Ectodermal cell (in vitro differentiated cells): Measurements from ENCODE around the gene ATP5F1E.
A peak's percentile ranks its signal among the peaks of the same experiment; 100 is the strongest.

Source experiments
- H3K27ac ChIP-seq: 2 replicates; pipeline ENCODE4 v1.7.0; 2013; ENCODE audit warnings: mild to moderate bottlenecking, low read depth, low read length; ENCODE audit not compliant: insufficient read depth, poor library complexity, severe bottlenecking
- H3K27me3 ChIP-seq: 2 replicates; pipeline ENCODE4 v1.7.0; 2013; ENCODE audit warnings: mild to moderate bottlenecking, low read length; ENCODE audit not compliant: insufficient read depth, control insufficient read depth, poor library complexity, severe bottlenecking
- H3K36me3 ChIP-seq: one replicate; pipeline ENCODE4 v1.7.0; 2013; ENCODE audit warnings: low read length; ENCODE audit not compliant: control insufficient read depth, insufficient read depth
- H3K4me1 ChIP-seq: one replicate; pipeline ENCODE4 v1.7.0; 2013; ENCODE audit warnings: low read length; ENCODE audit not compliant: control insufficient read depth, insufficient read depth
- H3K4me3 ChIP-seq: 2 replicates; pipeline ENCODE4 v1.7.0; 2013; ENCODE audit warnings: low read depth, low read length, control low read depth; ENCODE audit not compliant: insufficient read depth
- H3K9me3 ChIP-seq: 2 replicates; pipeline ENCODE4 v1.7.0; 2013; ENCODE audit warnings: mild to moderate bottlenecking, low read length, moderate library complexity; ENCODE audit not compliant: control insufficient read depth
- WGBS, 2 experiments: methylation state at CpG; one replicate each; pipeline ENCODE4 v1.1.7; 2013; ENCODE audit warnings: missing lambda C conversion rate in 2 of 2; 5-methylcytosine and 5-hydroxymethylcytosine counted together

The ATP5F1E gene

DNA sequence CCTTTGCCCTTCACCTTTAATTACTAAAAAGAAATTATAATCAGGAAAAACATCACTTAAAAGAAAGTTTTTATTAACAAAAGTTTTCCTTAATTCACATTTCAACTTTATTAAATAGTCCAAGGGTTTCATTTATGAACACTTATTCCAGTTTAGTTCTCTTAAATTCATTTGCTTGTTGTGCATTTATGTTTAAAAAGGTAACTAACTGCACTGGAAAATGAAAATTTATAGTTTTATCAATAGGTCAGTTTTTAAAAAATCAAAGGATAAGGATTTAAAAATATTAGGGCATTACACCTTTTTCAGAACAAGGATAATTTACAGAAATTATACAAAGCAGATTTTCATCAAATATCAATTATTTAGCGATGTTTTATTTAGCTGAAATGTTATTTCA lies 958 bp upstream of the ATP5F1E start:
- Histone ChIP-seq H3K27ac (no peak overlapping the region), H3K27me3 (no peaks in the 10 kb centered on the region), H3K36me3 (peaks cover 37% of the 10 kb centered on the region), H3K9me3 (no peaks in the 10 kb centered on the region), H3K4me1 (peaks cover 7% of the 10 kb centered on the region), H3K4me3 (no peak overlapping the region)
- no CpG with 5 or more reads among the region's 1 CpG for whole genome bisulfite sequencing, 2 experiments

DNA sequence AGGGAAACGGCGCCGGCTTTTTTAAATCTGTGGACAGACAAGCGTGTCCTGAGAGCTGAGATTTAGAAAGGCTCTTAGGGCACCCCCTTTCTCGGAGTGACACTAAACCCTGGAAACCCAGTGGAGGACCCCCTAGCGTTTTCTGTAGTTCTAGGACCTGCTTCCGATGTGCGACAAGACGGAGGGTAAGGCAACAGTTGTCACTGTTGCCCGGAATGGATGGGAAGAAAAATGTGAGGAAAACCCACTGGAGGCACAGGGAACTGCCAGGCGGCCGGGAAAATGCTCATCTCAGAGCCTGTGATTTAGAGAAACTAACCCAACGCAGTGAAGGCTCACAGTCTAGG lies 551 bp upstream of the ATP5F1E start:
- Histone ChIP-seq H3K36me3 (peaks cover 33% of the 10 kb centered on the region), H3K27ac (peak overlapping the region; percentile 79), H3K27me3 (no peaks in the 10 kb centered on the region), H3K4me1 (peaks cover 7% of the 10 kb centered on the region), H3K4me3 (peak overlapping the region; percentile 98), H3K9me3 (no peaks in the 10 kb centered on the region)
- WGBS, 2 experiments, result 5 to 9% methylated on average over 13 of the region's 13 CpGs

GRCh38 chr20:59031564-59032022 lies 542 bp downstream of the ATP5F1E start:
- peak overlapping the region; percentile 98 for H3K4me3 ChIP-seq
- H3K27ac ChIP-seq, result no peak overlapping the region
- WGBS, 2 experiments, result 25 to 32% methylated on average over 13 of the region's 13 CpGs
- H3K27me3 ChIP-seq, result no peaks in the 10 kb centered on the region
- H3K9me3 ChIP-seq, result no peaks in the 10 kb centered on the region
- H3K36me3 ChIP-seq, result peaks cover 29% of the 10 kb centered on the region
- H3K4me1 ChIP-seq, result peaks cover 7% of the 10 kb centered on the region

- Histone ChIP-seq H3K27ac (no peak overlapping the region), H3K4me1 (peaks cover 7% of the 10 kb centered on the region), H3K36me3 (peaks cover 25% of the 10 kb centered on the region), H3K27me3 (no peaks in the 10 kb centered on the region), H3K4me3 (peak overlapping the region; percentile 98), H3K9me3 (no peaks in the 10 kb centered on the region)
- WGBS, 2 experiments, result 80 to 82% methylated on average over 7 of the region's 7 CpGs
Measured at GRCh38 chr20:59030911-59031563, 1.1 kb downstream of the ATP5F1E start.

- 72 to 74% methylated on average over 2 of the region's 2 CpGs for WGBS, 2 experiments
- Histone ChIP-seq H3K27ac (no peak overlapping the region), H3K9me3 (no peaks in the 10 kb centered on the region), H3K4me1 (peaks cover 7% of the 10 kb centered on the region), H3K4me3 (no peak overlapping the region), H3K27me3 (no peaks in the 10 kb centered on the region), H3K36me3 (peaks cover 40% of the 10 kb centered on the region)
Measured at GRCh38 chr20:59028812-59029211, 3.3 kb downstream of the ATP5F1E start.

GRCh38 chr20:59027741-59028320 lies 4.3 kb downstream of the ATP5F1E start:
- H3K36me3 ChIP-seq, result peaks cover 42% of the 10 kb centered on the region
- H3K27me3 ChIP-seq, result no peaks in the 10 kb centered on the region
- H3K27ac ChIP-seq, result no peak overlapping the region
- H3K9me3 ChIP-seq, result no peaks in the 10 kb centered on the region
- H3K4me1 ChIP-seq, result peaks cover 7% of the 10 kb centered on the region
- no peak overlapping the region for H3K4me3 ChIP-seq
- 82 to 84% methylated on average over 8 of the region's 8 CpGs for WGBS, 2 experiments

- peaks cover 7% of the 10 kb centered on the region for H3K4me1 ChIP-seq
- peaks cover 42% of the 10 kb centered on the region for H3K36me3 ChIP-seq
- no peaks in the 10 kb centered on the region for H3K9me3 ChIP-seq
- H3K4me3 ChIP-seq, result no peak overlapping the region
- H3K27ac ChIP-seq, result no peak overlapping the region
- WGBS, 2 experiments, result 80 to 85% methylated on average over 5 of the region's 5 CpGs
- no peaks in the 10 kb centered on the region for H3K27me3 ChIP-seq
Measured at GRCh38 chr20:59026904-59027740, 5.0 kb downstream of the ATP5F1E start.

GRCh38 chr20:59025511-59025910 lies 6.6 kb downstream of the ATP5F1E start:
- Histone ChIP-seq H3K27me3 (no peaks in the 10 kb centered on the region), H3K9me3 (no peaks in the 10 kb centered on the region), H3K36me3 (peaks cover 42% of the 10 kb centered on the region), H3K27ac (no peak overlapping the region), H3K4me3 (no peak overlapping the region), H3K4me1 (no peaks in the 10 kb centered on the region)
- WGBS, 2 experiments, result 62 to 67% methylated on average over 4 of the region's 4 CpGs

GRCh38 chr20:59025086-59025485 lies 7.0 kb downstream of the ATP5F1E start:
- no peaks in the 10 kb centered on the region for H3K4me1 ChIP-seq
- 88 to 92% methylated on average over 2 of the region's 2 CpGs for WGBS, 2 experiments
- peaks cover 40% of the 10 kb centered on the region for H3K36me3 ChIP-seq
- no peak overlapping the region for H3K27ac ChIP-seq
- no peak overlapping the region for H3K4me3 ChIP-seq
- no peaks in the 10 kb centered on the region for H3K27me3 ChIP-seq
- H3K9me3 ChIP-seq, result no peaks in the 10 kb centered on the region

DNA sequence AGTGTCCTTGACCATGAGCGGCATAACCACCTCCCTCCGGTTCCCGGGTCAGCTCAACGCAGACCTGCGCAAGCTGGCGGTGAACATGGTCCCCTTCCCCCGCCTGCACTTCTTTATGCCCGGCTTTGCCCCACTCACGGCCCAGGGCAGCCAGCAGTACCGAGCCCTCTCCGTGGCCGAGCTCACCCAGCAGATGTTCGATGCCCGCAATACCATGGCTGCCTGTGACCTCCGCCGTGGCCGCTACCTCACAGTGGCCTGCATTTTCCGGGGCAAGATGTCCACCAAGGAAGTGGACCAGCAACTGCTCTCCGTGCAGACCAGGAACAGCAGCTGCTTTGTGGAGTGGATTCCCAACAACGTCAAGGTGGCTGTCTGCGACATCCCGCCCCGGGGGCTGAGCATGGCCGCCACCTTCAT lies 8.0 kb downstream of the ATP5F1E start:
- no peak overlapping the region for H3K4me3 ChIP-seq
- WGBS, 2 experiments, result 96% methylated on average over 24 of the region's 24 CpGs
- peaks cover 33% of the 10 kb centered on the region for H3K36me3 ChIP-seq
- H3K4me1 ChIP-seq, result no peaks in the 10 kb centered on the region
- H3K27me3 ChIP-seq, result no peaks in the 10 kb centered on the region
- no peak overlapping the region for H3K27ac ChIP-seq
- no peaks in the 10 kb centered on the region for H3K9me3 ChIP-seq
